Ishikawa (cell line): ENCODE results near the gene CTXN1.

Experiments
- CEBPB ChIP-seq: IDR thresholded peaks from 2 replicates; pipeline ENCODE4 v1.6.1; 2012
- CREB1 ChIP-seq: IDR thresholded peaks from 2 replicates; pipeline ENCODE4 v1.6.1; 2012; ENCODE audit warnings: low read depth
- EGR1 ChIP-seq: IDR thresholded peaks from 2 replicates; pipeline ENCODE4 v1.6.1; 2012
- EP300 ChIP-seq: IDR thresholded peaks from 2 replicates; pipeline ENCODE4 v1.6.1; 2012; ENCODE audit warnings: borderline replicate concordance
- FOXM1 ChIP-seq: IDR thresholded peaks from 2 replicates; pipeline ENCODE4 v1.6.1; 2012; ENCODE audit warnings: low read depth, borderline replicate concordance
- NFIC ChIP-seq: IDR thresholded peaks from 2 replicates; pipeline ENCODE4 v1.6.1; 2012
- RAD21 ChIP-seq: IDR thresholded peaks from 2 replicates; pipeline ENCODE4 v1.6.1; 2012; ENCODE audit warnings: low read depth
- TAF1 ChIP-seq: IDR thresholded peaks from 2 replicates; pipeline ENCODE4 v1.6.1; 2012; ENCODE audit warnings: low read depth, mild to moderate bottlenecking
- TCF12 ChIP-seq: IDR thresholded peaks from 2 replicates; pipeline ENCODE4 v1.6.1; 2012; ENCODE audit warnings: low read depth
- TEAD4 ChIP-seq: IDR thresholded peaks from 2 replicates; pipeline ENCODE4 v1.6.1; 2012
- YY1 ChIP-seq: IDR thresholded peaks from 2 replicates; pipeline ENCODE4 v1.6.1; 2012; ENCODE audit warnings: low read depth
- ZBTB7A ChIP-seq: IDR thresholded peaks from 2 replicates; pipeline ENCODE4 v1.6.1; 2012; ENCODE audit warnings: low read depth
- TF ChIP-seq, protein P1 (sequence below): IDR thresholded peaks from 2 replicates; pipeline ENCODE4 v1.6.1; 2012
- TF ChIP-seq, protein P2 (sequence below): IDR thresholded peaks from 2 replicates; pipeline ENCODE4 v1.6.1; 2012
- TF ChIP-seq, protein P3 (sequence below): IDR thresholded peaks from 2 replicates; pipeline ENCODE4 v1.6.1; 2012; ENCODE audit warnings: low read depth, mild to moderate bottlenecking

CTXN1 gene

DNA sequence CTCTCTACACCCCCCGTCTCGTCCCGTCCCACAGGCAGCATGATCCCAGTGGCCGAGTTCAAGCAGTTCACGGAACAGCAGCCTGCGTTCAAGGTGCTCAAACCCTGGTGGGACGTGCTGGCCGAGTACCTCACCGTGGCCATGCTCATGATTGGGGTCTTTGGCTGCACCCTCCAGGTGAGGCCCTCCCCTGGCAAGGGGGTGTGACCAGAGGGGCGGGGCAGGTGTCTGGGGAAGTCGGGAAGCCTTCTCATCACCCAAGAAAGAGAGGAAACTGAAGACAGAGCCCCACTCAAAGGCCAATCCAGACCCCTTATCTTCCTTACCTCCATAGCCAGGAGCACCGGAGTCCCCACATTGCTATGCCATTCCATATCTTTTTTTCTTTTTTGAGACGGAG is 30.4 kb downstream of the CTXN1 start:
- TF ChIP-seq FOXM1 (no peak), TEAD4 (no peak), YY1 (no peak), CEBPB (no peak), EGR1 (no peak), RAD21 (no peak), NFIC (no peak), EP300 (no peak), TAF1 (no peak), CREB1 (no peak), TCF12 (no peak), ZBTB7A (no peak)
- TF ChIP-seq, protein P1, sequence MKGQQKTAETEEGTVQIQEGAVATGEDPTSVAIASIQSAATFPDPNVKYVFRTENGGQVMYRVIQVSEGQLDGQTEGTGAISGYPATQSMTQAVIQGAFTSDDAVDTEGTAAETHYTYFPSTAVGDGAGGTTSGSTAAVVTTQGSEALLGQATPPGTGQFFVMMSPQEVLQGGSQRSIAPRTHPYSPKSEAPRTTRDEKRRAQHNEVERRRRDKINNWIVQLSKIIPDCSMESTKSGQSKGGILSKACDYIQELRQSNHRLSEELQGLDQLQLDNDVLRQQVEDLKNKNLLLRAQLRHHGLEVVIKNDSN = no peak
- TF ChIP-seq, protein P2, sequence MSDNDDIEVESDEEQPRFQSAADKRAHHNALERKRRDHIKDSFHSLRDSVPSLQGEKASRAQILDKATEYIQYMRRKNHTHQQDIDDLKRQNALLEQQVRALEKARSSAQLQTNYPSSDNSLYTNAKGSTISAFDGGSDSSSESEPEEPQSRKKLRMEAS = no peak
- TF ChIP-seq, protein P3, sequence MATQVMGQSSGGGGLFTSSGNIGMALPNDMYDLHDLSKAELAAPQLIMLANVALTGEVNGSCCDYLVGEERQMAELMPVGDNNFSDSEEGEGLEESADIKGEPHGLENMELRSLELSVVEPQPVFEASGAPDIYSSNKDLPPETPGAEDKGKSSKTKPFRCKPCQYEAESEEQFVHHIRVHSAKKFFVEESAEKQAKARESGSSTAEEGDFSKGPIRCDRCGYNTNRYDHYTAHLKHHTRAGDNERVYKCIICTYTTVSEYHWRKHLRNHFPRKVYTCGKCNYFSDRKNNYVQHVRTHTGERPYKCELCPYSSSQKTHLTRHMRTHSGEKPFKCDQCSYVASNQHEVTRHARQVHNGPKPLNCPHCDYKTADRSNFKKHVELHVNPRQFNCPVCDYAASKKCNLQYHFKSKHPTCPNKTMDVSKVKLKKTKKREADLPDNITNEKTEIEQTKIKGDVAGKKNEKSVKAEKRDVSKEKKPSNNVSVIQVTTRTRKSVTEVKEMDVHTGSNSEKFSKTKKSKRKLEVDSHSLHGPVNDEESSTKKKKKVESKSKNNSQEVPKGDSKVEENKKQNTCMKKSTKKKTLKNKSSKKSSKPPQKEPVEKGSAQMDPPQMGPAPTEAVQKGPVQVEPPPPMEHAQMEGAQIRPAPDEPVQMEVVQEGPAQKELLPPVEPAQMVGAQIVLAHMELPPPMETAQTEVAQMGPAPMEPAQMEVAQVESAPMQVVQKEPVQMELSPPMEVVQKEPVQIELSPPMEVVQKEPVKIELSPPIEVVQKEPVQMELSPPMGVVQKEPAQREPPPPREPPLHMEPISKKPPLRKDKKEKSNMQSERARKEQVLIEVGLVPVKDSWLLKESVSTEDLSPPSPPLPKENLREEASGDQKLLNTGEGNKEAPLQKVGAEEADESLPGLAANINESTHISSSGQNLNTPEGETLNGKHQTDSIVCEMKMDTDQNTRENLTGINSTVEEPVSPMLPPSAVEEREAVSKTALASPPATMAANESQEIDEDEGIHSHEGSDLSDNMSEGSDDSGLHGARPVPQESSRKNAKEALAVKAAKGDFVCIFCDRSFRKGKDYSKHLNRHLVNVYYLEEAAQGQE = no peak

DNA sequence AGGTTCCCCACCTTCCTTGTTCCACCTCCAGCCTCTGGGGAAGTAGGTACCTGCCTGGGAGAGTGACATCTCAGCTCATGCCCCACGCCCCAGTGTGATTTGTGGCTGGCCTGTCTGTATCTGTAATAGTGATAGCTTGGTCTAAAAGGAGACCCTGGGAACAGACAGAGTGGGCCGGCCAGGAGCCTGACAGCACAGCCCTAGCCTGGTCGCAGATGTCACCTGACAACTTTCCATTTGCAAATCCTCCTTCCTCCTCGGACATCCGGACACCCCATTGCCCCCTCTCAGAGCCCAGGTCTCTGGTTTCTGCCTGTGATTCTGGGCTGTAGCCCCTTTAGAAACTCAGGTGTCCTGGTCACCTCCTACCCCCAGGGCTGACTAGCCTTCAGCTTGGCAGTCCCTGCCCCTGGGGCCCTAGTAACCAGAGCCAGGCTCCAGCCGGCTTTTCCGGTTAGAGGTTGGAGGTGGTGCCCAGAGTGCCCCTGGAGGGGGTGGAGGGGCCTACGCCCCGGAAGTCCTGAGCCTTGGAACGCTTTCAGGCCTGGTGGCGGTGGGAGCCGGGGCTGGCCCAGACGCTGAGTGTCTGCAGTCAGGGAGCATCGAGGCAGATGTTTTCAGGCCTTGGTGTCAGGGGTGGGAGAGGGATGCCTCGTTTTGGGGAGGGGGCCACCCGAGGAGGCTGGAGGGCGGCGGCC is 31.2 kb downstream of the CTXN1 start:
- peak; percentile 36; the same call in 1 of the 2 replicates for TF ChIP-seq NFIC
- 0 out of 2 replicates have a peak, but pooled peaks have one; percentile 52 for TF ChIP-seq ZBTB7A
- TF ChIP-seq TAF1 = peak; percentile 35; the same call in 1 of the 2 replicates
- TF ChIP-seq, protein P3 = no peak
- no peak for TF ChIP-seq EP300
- 0 out of 2 replicates have a peak, but pooled peaks have one; percentile 6 for TF ChIP-seq EGR1
- TF ChIP-seq RAD21 = no peak
- TF ChIP-seq, protein P2 = no peak

DNA sequence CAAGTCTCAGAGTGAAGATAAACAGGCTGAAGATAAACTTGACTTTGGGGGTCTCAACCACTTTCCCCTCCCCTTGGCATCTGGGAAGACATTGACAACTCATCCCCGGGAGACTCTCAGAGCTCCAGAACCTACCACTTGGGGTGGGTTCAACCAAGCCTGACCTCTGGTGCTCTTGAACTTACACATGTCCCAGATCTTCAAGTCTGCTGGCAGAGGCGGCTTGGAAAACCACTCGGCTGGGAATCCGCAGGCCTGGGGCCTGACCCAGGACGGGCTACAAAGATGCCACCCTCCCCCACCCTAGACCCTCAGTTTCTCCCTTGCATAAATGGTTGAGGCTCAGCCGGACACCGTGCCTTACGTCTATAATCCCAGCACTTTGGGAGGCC is 37.1 kb downstream of the CTXN1 start:
- TF ChIP-seq YY1 = no peak
- TF ChIP-seq CEBPB = no peak
- TF ChIP-seq FOXM1 = no peak
- TF ChIP-seq, protein P3 = no peak
- no peak for TF ChIP-seq TEAD4
- TF ChIP-seq TAF1 = no peak
- TF ChIP-seq, protein P1 = no peak
- no peak for TF ChIP-seq NFIC
- TF ChIP-seq, protein P2 = no peak
- no peak for TF ChIP-seq ZBTB7A
- no peak for TF ChIP-seq TCF12
- TF ChIP-seq CREB1 = no peak
- TF ChIP-seq EP300 = no peak
- TF ChIP-seq RAD21 = no peak
- TF ChIP-seq EGR1 = no peak

DNA sequence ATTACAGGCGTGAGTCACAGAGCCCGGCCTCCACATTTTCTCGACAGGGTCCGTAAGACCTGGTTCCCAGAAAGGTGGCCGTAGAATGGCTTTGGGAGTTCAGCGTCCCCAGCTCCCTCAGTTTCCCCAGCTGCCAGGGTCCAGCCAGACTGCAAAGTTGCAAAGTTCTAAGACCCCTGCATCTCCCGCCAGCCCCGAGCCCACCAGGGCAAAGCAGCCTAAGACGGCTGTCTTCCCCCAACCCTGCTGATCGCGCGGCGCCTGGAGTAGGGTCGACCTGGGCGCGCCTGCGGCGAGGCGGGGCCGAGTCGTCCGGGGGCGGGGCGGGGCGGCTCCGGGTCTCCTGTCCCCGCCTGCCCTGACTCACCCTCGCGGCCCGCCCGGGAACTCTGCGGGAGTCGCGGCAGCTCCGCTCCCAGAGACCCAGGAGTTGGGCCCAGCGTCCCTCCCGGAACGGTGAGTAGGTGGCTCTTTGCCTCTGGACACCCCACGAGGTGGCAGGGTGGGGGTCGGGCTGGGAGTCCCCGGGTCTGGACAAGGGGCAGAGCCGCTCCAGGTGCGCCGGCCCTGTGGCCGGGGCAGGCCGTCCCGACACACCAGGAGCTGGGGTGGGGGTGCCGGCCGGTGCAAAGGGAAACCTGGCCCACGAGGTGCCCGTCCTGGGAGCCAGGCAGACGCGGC is 37.6 kb downstream of the CTXN1 start, which contains the start of gene LRRC8E:
Gene LRRC8E (plus strand): TSS at position 366 of the 681 bp plus-strand sequence. CDS start 7,094 bp downstream, outside the sequence.
- TF ChIP-seq TAF1 = peak; percentile 56
- TF ChIP-seq, protein P2 = peak; percentile 37; the same call in 1 of the 2 replicates
- peak; percentile 77 for TF ChIP-seq ZBTB7A
- TF ChIP-seq CREB1 = no peak
- TF ChIP-seq EGR1 = peak; percentile 18; the same call in 1 of the 2 replicates
